IMR-90 (cell line): ENCODE measurements around the gene COPS7B. TPM values are rescaled to one million over a fixed set of nuclear protein-coding genes. Genes with fewer than 3 reads are reported as not detected.

Source experiments
- ATAC-seq: fragments of 200-7000 bp; cut with Tn5 transposase; 2 replicates; pipeline ENCODE4 v1.9.1; 2020; ENCODE audit warnings: low read depth, mild to moderate bottlenecking, moderate library complexity
- BruUV-seq: library from RNA; stranded (reverse); fragments of 400-500 nt; replicated peaks from 2 replicates; lab custom pipeline; 2021; lab: Mats Ljungman, UMichigan
- CTCF ChIA-PET: fragments of 300-600 bp; formaldehyde crosslinking; extraction: SDS; loops from one replicate; lab custom pipeline; 2021; ENCODE audit warnings: antibody characterized with exemption; lab: Yijun Ruan, JAX
- POLR2A ChIA-PET: fragments of 300-600 bp; sonication (Branson Sonifier 250); formaldehyde crosslinking; loops from one replicate; lab custom pipeline; 2022; ENCODE audit warnings: antibody characterized with exemption; ENCODE audit not compliant: unreplicated experiment; lab: Charles Lee
- DNase-seq: peaks from one replicate; pipeline ENCODE4 v3.0.0; 2013
- H2AFZ ChIP-seq: replicated peaks from 2 replicates; pipeline ENCODE3; 2013; ENCODE audit warnings: low read length, mild to moderate bottlenecking; ENCODE audit not compliant: poor library complexity
- H2AK5ac ChIP-seq: 2 replicates; pipeline ENCODE4 v1.6.1; 2013; ENCODE audit warnings: low read depth, low read length, inconsistent platforms
- H2AK9ac ChIP-seq: replicated peaks from 2 replicates; pipeline ENCODE3; 2013; ENCODE audit warnings: mild to moderate bottlenecking, low read depth, low read length, moderate library complexity; ENCODE audit not compliant: poor library complexity
- H2BK120ac ChIP-seq: 2 replicates; pipeline ENCODE4 v1.6.1; 2013; ENCODE audit warnings: low read depth, low read length, inconsistent platforms
- H2BK15ac ChIP-seq: 3 replicates; pipeline ENCODE4 v1.6.1; 2013; ENCODE audit warnings: low read depth, low read length, inconsistent platforms
- H2BK20ac ChIP-seq: 2 replicates; pipeline ENCODE4 v1.6.1; 2013; ENCODE audit warnings: low read depth, mild to moderate bottlenecking, inconsistent platforms, low read length, moderate library complexity
- H2BK5ac ChIP-seq: 2 replicates; pipeline ENCODE4 v1.6.1; 2013; ENCODE audit warnings: mild to moderate bottlenecking, low read depth, low read length, inconsistent platforms; ENCODE audit not compliant: poor library complexity, severe bottlenecking
- H3K14ac ChIP-seq: replicated peaks from 2 replicates; pipeline ENCODE4 v1.6.1; 2013; ENCODE audit warnings: low read depth, low read length, inconsistent platforms
- H3K18ac ChIP-seq: 2 replicates; pipeline ENCODE4 v1.6.1; 2013; ENCODE audit warnings: low read depth, low read length, control low read depth
- H3K23ac ChIP-seq: 2 replicates; pipeline ENCODE4 v1.6.1; 2013; ENCODE audit warnings: low read depth, low read length, inconsistent platforms
- H3K27ac ChIP-seq: 2 replicates; pipeline ENCODE4 v1.5.1; 2013; ENCODE audit warnings: mild to moderate bottlenecking, control low read depth, low read length; ENCODE audit not compliant: insufficient read depth
- H3K27me3 ChIP-seq: 2 replicates; pipeline ENCODE4 v1.6.1; 2013; ENCODE audit warnings: low read length; ENCODE audit not compliant: control insufficient read depth, insufficient read depth
- H3K36me3 ChIP-seq: 2 replicates; pipeline ENCODE4 v1.6.1; 2013; ENCODE audit warnings: low read length, mixed read lengths; ENCODE audit not compliant: control insufficient read depth, insufficient read depth
- H3K4ac ChIP-seq: 2 replicates; pipeline ENCODE4 v1.6.1; 2013; ENCODE audit warnings: low read depth, low read length, inconsistent platforms
- H3K4me1 ChIP-seq: 2 replicates; pipeline ENCODE4 v1.6.1; 2013; ENCODE audit warnings: low read length, mixed read lengths; ENCODE audit not compliant: control insufficient read depth, insufficient read depth
- H3K4me2 ChIP-seq: 2 replicates; pipeline ENCODE4 v1.6.1; 2013; ENCODE audit warnings: low read depth, mild to moderate bottlenecking, control low read depth, low read length, moderate library complexity
- H3K4me3 ChIP-seq: 2 replicates; pipeline ENCODE4 v1.5.1; 2013; ENCODE audit warnings: low read depth, mild to moderate bottlenecking, control low read depth, low read length, moderate library complexity; ENCODE audit not compliant: insufficient read depth
- H3K56ac ChIP-seq: 2 replicates; pipeline ENCODE4 v1.6.1; 2013; ENCODE audit warnings: low read length, inconsistent platforms; ENCODE audit not compliant: insufficient read depth; ENCODE audit errors: extremely low read depth
- H3K79me1 ChIP-seq, 2 experiments: 2 replicates each; pipeline ENCODE4 v1.6.1; 2013; ENCODE audit warnings: low read length in 2 of 2, inconsistent platforms in 1 of 2, low read depth in 1 of 2
- H3K9ac ChIP-seq: 2 replicates; pipeline ENCODE4 v1.6.1; 2013; ENCODE audit warnings: low read depth, low read length, control low read depth
- H3K9me1 ChIP-seq: 2 replicates; pipeline ENCODE4 v1.6.1; 2013; ENCODE audit warnings: low read length, inconsistent platforms; ENCODE audit not compliant: insufficient read depth
- H3K9me3 ChIP-seq: 2 replicates; pipeline ENCODE4 v1.6.1; 2013; ENCODE audit warnings: low read length; ENCODE audit not compliant: control insufficient read depth, insufficient read depth
- H4K20me1 ChIP-seq: 2 replicates; pipeline ENCODE4 v1.6.1; 2013; ENCODE audit warnings: low read length, inconsistent platforms; ENCODE audit not compliant: insufficient read depth
- H4K5ac ChIP-seq: 2 replicates; pipeline ENCODE4 v1.6.1; 2013; ENCODE audit warnings: mild to moderate bottlenecking, low read depth, low read length, control low read depth
- H4K8ac ChIP-seq, 2 experiments: 2 replicates each; pipeline ENCODE4 v1.6.1; 2013; ENCODE audit warnings: low read depth in 2 of 2, low read length in 2 of 2, control low read depth in 1 of 2, inconsistent platforms in 1 of 2
- H4K91ac ChIP-seq: 2 replicates; pipeline ENCODE4 v1.6.1; 2013; ENCODE audit warnings: low read depth, low read length, inconsistent platforms; ENCODE audit not compliant: insufficient read depth
- BHLHE40 ChIP-seq: fragments of 150-350 bp; IDR thresholded peaks from 2 replicates; pipeline ENCODE4 v1.6.1; 2016; ENCODE audit warnings: mild to moderate bottlenecking, low read depth, low read length
- ELK1 ChIP-seq: fragments of 150-350 bp; IDR thresholded peaks from 2 replicates; pipeline ENCODE4 v1.6.1; 2016; ENCODE audit warnings: low read depth, mild to moderate bottlenecking, low read length, moderate library complexity, borderline replicate concordance
- FOS ChIP-seq: fragments of 150-350 bp; IDR thresholded peaks from 2 replicates; pipeline ENCODE4 v1.6.1; 2016; ENCODE audit warnings: low read depth, low read length
- MAFK ChIP-seq: IDR thresholded peaks from 2 replicates; pipeline ENCODE4 v1.6.1; 2012; ENCODE audit warnings: low read depth, low read length, improper control_type of control experiment
- MXI1 ChIP-seq: IDR thresholded peaks from 2 replicates; pipeline ENCODE4 v1.6.1; 2012; ENCODE audit warnings: low read depth, mild to moderate bottlenecking, low read length, moderate library complexity, borderline replicate concordance
- RAD21 ChIP-seq: IDR thresholded peaks from 2 replicates; pipeline ENCODE4 v1.6.1; 2012; ENCODE audit warnings: low read length, improper control_type of control experiment
- RCOR1 ChIP-seq: IDR thresholded peaks from 2 replicates; pipeline ENCODE4 v1.6.1; 2012; ENCODE audit warnings: mild to moderate bottlenecking, low read length, improper control_type of control experiment; ENCODE audit not compliant: insufficient replicate concordance
- SMC3 ChIP-seq: fragments of 150-350 bp; IDR thresholded peaks from 2 replicates; pipeline ENCODE4 v1.6.1; 2016; ENCODE audit warnings: low read depth, mild to moderate bottlenecking, antibody characterized with exemption, low read length, moderate library complexity
- WGBS, 2 experiments: methylation state at CpG; one replicate each; pipeline versions ENCODE4 v1.1.5 to v1.1.7; 2013; ENCODE audit warnings: missing lambda C conversion rate in 2 of 2; ENCODE audit not compliant: insufficient read length in 1 of 2; ENCODE audit errors: extremely low coverage in 2 of 2; 5-methylcytosine and 5-hydroxymethylcytosine counted together
- dilution Hi-C: fragments of 300-500 bp; cut with HindIII; formaldehyde crosslinking; loops from one replicate; pipeline ENCODE4 v1.14.3; 2018; ENCODE audit warnings: low sequenced_read_pairs; ENCODE audit not compliant: unreplicated experiment
- in situ Hi-C: fragments of 300-500 bp; cut with MboI; formaldehyde crosslinking; loops from 3 replicates; pipeline ENCODE4 v1.14.3; 2019; ENCODE audit warnings: low sequenced_read_pairs, inconsistent platforms, mixed read lengths
- intact Hi-C: fragments of 100-400 bp; cut with micrococcal nuclease; formaldehyde crosslinking; loops from 2 replicates; pipeline ENCODE4 v1.10.0; 2022
- polyA plus RNA-seq, 3 experiments: library from polyadenylated mRNA; depleted of rRNA; stranded (reverse); fragments of >200 nt; gene quantifications; 2 replicates each; pipeline ENCODE4 v1.2.3, GENCODE V29; 2012; ENCODE audit warnings: low replicate concordance in 1 of 3
- total RNA-seq: library from RNA; depleted of rRNA; stranded (reverse); fragments of >200 nt; gene quantifications from 2 replicates; pipeline ENCODE4 v1.2.3, GENCODE V29; 2012

The COPS7B gene
- total and polyA plus RNA-seq, 2 of the 4 experiments (the other 2 are of a cell fraction), result 23.1 to 54.1 TPM

GRCh38 chr2:231743376-231744116 is 42.7 kb upstream of the COPS7B start:
- intact Hi-C loops (no loop called here), in situ Hi-C loops (no loop called here), dilution Hi-C loops (no loop called here)
- H3K18ac ChIP-seq, result no peak overlapping the region
- 66% methylated on average over 3 of the region's 9 CpGs; no CpG with 5 or more reads in 1 of the 2 experiments for WGBS, 2 experiments
- H3K27ac ChIP-seq, result no peak overlapping the region
- no peak overlapping the region for H4K8ac ChIP-seq
- H3K4ac ChIP-seq, result no peak overlapping the region
- 0 out of 2 replicates have a peak, but pooled peaks cover 2% of the 10 kb centered on the region for H3K9me1 ChIP-seq
- CTCF ChIA-PET, result interaction anchor here (0.6 kb wide), 1 partner anchor 66 kb away, joined by 6 read pairs; no protein-coding TSS in a partner anchor
- no peak overlapping the region for H3K23ac ChIP-seq
- no peak overlapping the region for H3K4me2 ChIP-seq
- H2AK9ac ChIP-seq, result no peak overlapping the region
- H2AK5ac ChIP-seq, result no peak overlapping the region
- no peaks in the 10 kb centered on the region for H3K79me1 ChIP-seq
- H2BK20ac ChIP-seq, result no peak overlapping the region
- BruUV-seq, result no TSS peak
- no peak overlapping the region for H3K56ac ChIP-seq
- no peaks in the 10 kb centered on the region for H3K27me3 ChIP-seq
- H3K9me3 ChIP-seq, result no peaks in the 10 kb centered on the region
- H3K36me3 ChIP-seq, result no peaks in the 10 kb centered on the region
- TF ChIP-seq BHLHE40 (no peak), RAD21 (no peak), FOS (no peak), SMC3 (no peak), MXI1 (no peak), ELK1 (no peak), MAFK (no peak), RCOR1 (no peak)
- no peak for DNase-seq
- no peak overlapping the region for H3K9ac ChIP-seq
- H2BK5ac ChIP-seq, result no peak overlapping the region
- no peak overlapping the region for H4K91ac ChIP-seq
- no peak overlapping the region for H2BK15ac ChIP-seq
- H4K5ac ChIP-seq, result no peak overlapping the region
- H4K20me1 ChIP-seq, result no peaks in the 10 kb centered on the region
- POLR2A ChIA-PET, result interaction anchor here (0.7 kb wide), 1 partner anchor 10 kb away, joined by 7 read pairs; no protein-coding TSS in a partner anchor
- H2AFZ ChIP-seq, result no peak overlapping the region
- no peak for ATAC-seq
- H3K4me3 ChIP-seq, result no peak overlapping the region
- no peaks in the 10 kb centered on the region for H3K4me1 ChIP-seq
- H3K14ac ChIP-seq, result no peak overlapping the region
- H2BK120ac ChIP-seq, result no peak overlapping the region
